HepG2 (cell line): Measurements from ENCODE around the gene ZNF831. TPM values are rescaled to one million over a fixed set of nuclear protein-coding genes. Genes with fewer than 3 reads are reported as not detected.

Experiments
- ATAC-seq: fragments of 200-7000 bp; cut with Tn5 transposase; 3 replicates; pipeline ENCODE4 v1.9.1; 2020; ENCODE audit warnings: mild to moderate bottlenecking, moderate library complexity
- BruUV-seq: library from RNA; stranded (reverse); fragments of 400-500 nt; replicated peaks from 2 replicates; lab custom pipeline; 2021; lab: Mats Ljungman, UMichigan
- CTCF ChIA-PET: fragments of 300-600 bp; formaldehyde crosslinking; extraction: SDS; loops from one replicate; lab custom pipeline; 2021; ENCODE audit warnings: low total read pairs, inconsistent platforms, low intra/inter-chr PET ratio; lab: Yijun Ruan, JAX
- POLR2A ChIA-PET: fragments of 350-600 bp; sonication (Branson Sonifier 250); formaldehyde crosslinking; loops from one replicate; lab custom pipeline; 2020; ENCODE audit warnings: antibody characterized with exemption, inconsistent platforms; lab: Yijun Ruan, JAX
- DNase-seq: peaks from one replicate; pipeline ENCODE4 v3.0.0-alpha.2; 2015; ENCODE audit warnings: low spot score
- FAIRE-seq: peaks from 3 replicates; lab custom pipeline; 2011; peaks lifted over from hg19 to GRCh38; lab: Jason Lieb, UNC
- H2AFZ ChIP-seq: one replicate; pipeline ENCODE4 v1.6.1; 2011; ENCODE audit warnings: low read length, inconsistent platforms
- H3K27ac ChIP-seq: fragments of 300-600 bp; 3 replicates; pipeline ENCODE4 v1.8.0; 2011; ENCODE audit warnings: mixed run types, mild to moderate bottlenecking, mixed read lengths, low read length, inconsistent platforms; ENCODE audit not compliant: insufficient read depth; ENCODE audit errors: extremely low read length
- H3K27me3 ChIP-seq, 2 experiments: fragments of 200-600 bp in 1 of 2; 2 replicates in 1 of 2; 3 replicates in 1 of 2; pipeline versions ENCODE4 v1.6.0 to v1.8.0; 2011; ENCODE audit warnings: low read length in 2 of 2, mild to moderate bottlenecking in 2 of 2, moderate library complexity in 2 of 2, inconsistent platforms in 1 of 2; ENCODE audit not compliant: insufficient read depth in 2 of 2, control insufficient read depth in 1 of 2
- H3K36me3 ChIP-seq, 2 experiments: fragments of 200-600 bp in 1 of 2; replicated peaks in 1 of 2; 2 replicates in 1 of 2; 3 replicates in 1 of 2; pipeline versions ENCODE4 v1.5.1 to v1.8.0; 2011; ENCODE audit warnings: low read length in 2 of 2, inconsistent platforms in 1 of 2; ENCODE audit not compliant: insufficient read depth in 2 of 2, control insufficient read depth in 1 of 2
- H3K4me1 ChIP-seq: 2 replicates; pipeline ENCODE4 v1.5.1; 2012; ENCODE audit warnings: low read length, inconsistent platforms; ENCODE audit not compliant: insufficient read depth
- H3K4me2 ChIP-seq: 2 replicates; pipeline ENCODE4 v1.6.0; 2011; ENCODE audit warnings: low read depth, low read length, inconsistent platforms
- H3K4me3 ChIP-seq, 3 experiments: fragments of 200-600 bp in 1 of 3; sonication (generic), shearing (Covaris generic) in 1 of 3; replicated peaks in 1 of 3; 2 replicates each; pipeline ENCODE4 v1.5.1; 2011 to 2016; ENCODE audit warnings: low read length in 3 of 3, inconsistent platforms in 2 of 3, low read depth in 2 of 3, mild to moderate bottlenecking in 2 of 3, control low read depth in 1 of 3, mixed read lengths in 1 of 3; ENCODE audit not compliant: insufficient read depth in 1 of 3
- H3K79me2 ChIP-seq: one replicate; pipeline ENCODE4 v1.6.1; 2011; ENCODE audit warnings: low read length, inconsistent platforms; ENCODE audit not compliant: insufficient read depth
- H3K9ac ChIP-seq: 2 replicates; pipeline ENCODE4 v1.6.0; 2011; ENCODE audit warnings: mild to moderate bottlenecking, low read depth, low read length, inconsistent platforms; ENCODE audit not compliant: insufficient read depth
- H3K9me3 ChIP-seq: 2 replicates; pipeline ENCODE4 v1.5.1; 2012; ENCODE audit warnings: mild to moderate bottlenecking, low read length
- H4K20me1 ChIP-seq: 2 replicates; pipeline ENCODE4 v1.6.0; 2011; ENCODE audit warnings: inconsistent platforms, mild to moderate bottlenecking, low read length, moderate library complexity; ENCODE audit not compliant: insufficient read depth
- GPN1 ChIP-seq: sonication (generic); formaldehyde crosslinking; IDR thresholded peaks from 2 replicates; pipeline ENCODE4 v1.5.1; 2020; ENCODE audit warnings: missing genetic modification reagents, borderline replicate concordance
- MNT ChIP-seq: fragments of 450-650 bp; IDR thresholded peaks from 2 replicates; pipeline ENCODE4 v1.6.1; 2016
- PRPF4 ChIP-seq: fragments of 200-400 bp; formaldehyde crosslinking; IDR thresholded peaks from 2 replicates; pipeline ENCODE4 v1.6.1; 2016; ENCODE audit warnings: low read length, low read depth; ENCODE audit not compliant: poor library complexity, severe bottlenecking
- SMARCC2 ChIP-seq: fragments of 450-650 bp; IDR thresholded peaks from 2 replicates; pipeline ENCODE4 v1.6.1; 2017; ENCODE audit warnings: antibody characterized with exemption, mild to moderate bottlenecking
- ZFP91 ChIP-seq: sonication (generic); formaldehyde crosslinking; IDR thresholded peaks from 2 replicates; pipeline ENCODE4 v1.9.0; 2022; ENCODE audit warnings: missing genetic modification reagents, mild to moderate bottlenecking, borderline replicate concordance
- WGBS: methylation state at CpG from one replicate; pipeline ENCODE4 v1.1.6; 2017; ENCODE audit warnings: low lambda C conversion rate; 5-methylcytosine and 5-hydroxymethylcytosine counted together
- in situ Hi-C: cut with HindIII; loops from 2 replicates; pipeline ENCODE4 v1.10.0; 2017; ENCODE audit warnings: low pct_unique_long_range_greater_than_20kb; ENCODE audit not compliant: extremely low pct_ligation_motif_present
- intact Hi-C: fragments of 100-400 bp; cut with micrococcal nuclease; formaldehyde crosslinking; loops from one replicate; pipeline ENCODE4 v1.10.0; 2022; ENCODE audit not compliant: unreplicated experiment
- polyA plus RNA-seq, 8 experiments: library from polyadenylated mRNA; depleted of rRNA in 3 of 8; stranded (reverse) in 7 of 8; unstranded in 1 of 8; fragments of >200 nt; fragmentation: Illumina TruSeq in 4 of 8; extraction: Trizol in 4 of 8; gene quantifications; 2 replicates each; pipeline versions ENCODE4 v1.2.1 to v1.2.3, GENCODE V29; 2011 to 2016; ENCODE audit warnings: low read depth in 4 of 8, missing spikeins in 1 of 8, mixed read lengths in 1 of 8; ENCODE audit not compliant: insufficient read depth in 1 of 8
- total RNA-seq, 5 experiments: library from RNA; depleted of rRNA; stranded (reverse); fragments of >200 nt; fragmentation: Illumina TruSeq; extraction: Trizol; gene quantifications; 2 replicates each; pipeline ENCODE4 v1.2.3, GENCODE V29; 2016; ENCODE audit warnings: low read depth in 1 of 5

ZNF831 gene
- total and polyA plus RNA-seq, 2 of the 13 experiments (the other 11 are each of a cell fraction or from before 2014, with no cell fraction given): not detected

DNA sequence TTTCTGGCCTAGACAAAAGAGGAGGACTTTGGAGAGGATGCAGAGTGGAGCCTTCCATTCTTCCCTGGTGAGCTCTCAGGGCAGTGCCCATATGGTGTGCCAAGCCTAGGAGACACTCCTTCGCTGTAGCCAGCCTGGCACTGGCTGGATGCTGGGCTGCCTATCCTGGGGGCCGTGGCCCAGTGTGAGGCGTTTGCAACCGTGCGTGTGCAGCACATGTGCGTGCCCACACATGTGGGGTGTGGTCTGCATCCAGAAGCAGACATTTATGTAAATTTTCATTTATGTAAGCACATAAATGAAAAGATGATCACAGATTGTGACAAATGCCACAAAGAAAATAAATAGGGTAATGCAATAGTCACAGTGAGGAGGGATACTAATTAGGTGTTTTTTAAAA is 35.8 kb upstream of the ZNF831 start:
- POLR2A ChIA-PET: no interaction called here
- no peaks in the 10 kb centered on the region for H4K20me1 ChIP-seq
- 34% methylated on average over 6 of the region's 6 CpGs for WGBS
- H3K27ac ChIP-seq: no peak overlapping the region
- no peak overlapping the region for H3K9ac ChIP-seq
- in situ Hi-C loops: no loop called here
- H3K36me3 ChIP-seq: no peaks in the 10 kb centered on the region
- TF ChIP-seq GPN1 (CRISPR knock-in tag) (no peak), MNT (peak; percentile 13; the same call in 1 of the 2 replicates), SMARCC2 (no peak), ZFP91 (CRISPR knock-in tag) (no peak), PRPF4 (no peak)
- peaks cover 15% of the 10 kb centered on the region for H3K4me1 ChIP-seq
- H2AFZ ChIP-seq: no peak overlapping the region
- intact Hi-C loops: no loop called here
- peaks cover 0 to 17% of the 10 kb centered on the region in 2 experiments; a peak in 2 of 5 replicates for H3K27me3 ChIP-seq
- no peak overlapping the region for H3K4me3 ChIP-seq
- FAIRE-seq: no peak
- no TSS peak for BruUV-seq
- DNase-seq: no peak
- no peaks in the 10 kb centered on the region for H3K79me2 ChIP-seq
- H3K4me2 ChIP-seq: no peak overlapping the region
- ATAC-seq: no peak
- no peaks in the 10 kb centered on the region for H3K9me3 ChIP-seq
- CTCF ChIA-PET: no interaction called here
